H9 (cell line): Measurements from ENCODE around the gene TNIP1. TPM values are rescaled to one million over a fixed set of nuclear protein-coding genes. Genes with fewer than 3 reads are reported as not detected.

Experiments used
- DNase-seq: peaks from one replicate; pipeline ENCODE4 v3.0.0-alpha.2; 2017
- H2AFZ ChIP-seq: one replicate; pipeline ENCODE4 v1.6.1; 2013; ENCODE audit warnings: mild to moderate bottlenecking, low read length, control low read depth, moderate library complexity
- H2AK5ac ChIP-seq: 2 replicates; pipeline ENCODE4 v1.6.1; 2013; ENCODE audit warnings: low read length, control low read depth, mixed read lengths; ENCODE audit not compliant: insufficient read length
- H2BK120ac ChIP-seq: one replicate; pipeline ENCODE4 v1.6.1; 2013; ENCODE audit warnings: low read depth, mild to moderate bottlenecking, low read length, control low read depth, inconsistent platforms; ENCODE audit not compliant: poor library complexity, severe bottlenecking
- H2BK12ac ChIP-seq: 2 replicates; pipeline ENCODE4 v1.6.1; 2013; ENCODE audit warnings: low read length, control low read depth, mixed read lengths, low read depth; ENCODE audit not compliant: insufficient read length
- H2BK15ac ChIP-seq: 2 replicates; pipeline ENCODE4 v1.6.1; 2013; ENCODE audit warnings: low read depth, low read length, control low read depth
- H2BK20ac ChIP-seq: one replicate; pipeline ENCODE4 v1.6.1; 2013; ENCODE audit warnings: low read depth, mild to moderate bottlenecking, low read length, control low read depth, inconsistent platforms; ENCODE audit not compliant: poor library complexity, severe bottlenecking
- H2BK5ac ChIP-seq: 2 replicates; pipeline ENCODE4 v1.6.1; 2013; ENCODE audit warnings: low read length, control low read depth, mixed read lengths; ENCODE audit not compliant: insufficient read length
- H3K14ac ChIP-seq: 2 replicates; pipeline ENCODE4 v1.6.1; 2013; ENCODE audit warnings: low read length, control low read depth; ENCODE audit not compliant: insufficient read depth
- H3K18ac ChIP-seq: 2 replicates; pipeline ENCODE4 v1.6.1; 2013; ENCODE audit warnings: low read depth, mild to moderate bottlenecking, mixed read lengths, low read length, control low read depth; ENCODE audit not compliant: insufficient read length
- H3K23ac ChIP-seq: 2 replicates; pipeline ENCODE4 v1.6.1; 2013; ENCODE audit warnings: low read length, control low read depth, mixed read lengths, low read depth; ENCODE audit not compliant: insufficient read length
- H3K23me2 ChIP-seq: 2 replicates; pipeline ENCODE4 v1.6.1; 2013; ENCODE audit warnings: low read depth, mild to moderate bottlenecking, mixed read lengths, low read length, control low read depth; ENCODE audit not compliant: insufficient read length, poor library complexity, severe bottlenecking
- H3K27ac ChIP-seq: 2 replicates; pipeline ENCODE4 v1.5.1; 2013; ENCODE audit warnings: low read length, control low read depth, mixed read lengths, low read depth; ENCODE audit not compliant: insufficient read length
- H3K27me3 ChIP-seq: 2 replicates; pipeline ENCODE4 v1.6.1; 2013; ENCODE audit warnings: low read length, control low read depth, inconsistent platforms; ENCODE audit not compliant: insufficient read depth
- H3K4ac ChIP-seq: 2 replicates; pipeline ENCODE4 v1.6.1; 2013; ENCODE audit warnings: low read depth, mild to moderate bottlenecking, control low read depth, inconsistent platforms, low read length, moderate library complexity
- H3K4me1 ChIP-seq: 2 replicates; pipeline ENCODE4 v1.6.1; 2013; ENCODE audit warnings: low read length, control low read depth, inconsistent platforms; ENCODE audit not compliant: insufficient read depth
- H3K4me2 ChIP-seq: 2 replicates; pipeline ENCODE4 v1.6.1; 2013; ENCODE audit warnings: low read length, control low read depth, mixed read lengths; ENCODE audit not compliant: insufficient read length, insufficient read depth
- H3K56ac ChIP-seq: 2 replicates; pipeline ENCODE4 v1.6.1; 2013; ENCODE audit warnings: low read depth, mild to moderate bottlenecking, mixed read lengths, low read length, control low read depth; ENCODE audit not compliant: insufficient read length
- H3K79me1 ChIP-seq: 2 replicates; pipeline ENCODE4 v1.6.1; 2013; ENCODE audit warnings: low read depth, mild to moderate bottlenecking, moderate library complexity, low read length, control low read depth, inconsistent platforms; ENCODE audit not compliant: insufficient read depth, poor library complexity, severe bottlenecking
- H3K79me2 ChIP-seq: 2 replicates; pipeline ENCODE4 v1.6.1; 2013; ENCODE audit warnings: low read length, control low read depth, inconsistent platforms; ENCODE audit not compliant: insufficient read depth
- H3K9ac ChIP-seq: 2 replicates; pipeline ENCODE4 v1.6.1; 2013; ENCODE audit warnings: low read length, control low read depth, mixed read lengths; ENCODE audit not compliant: insufficient read length; ENCODE audit errors: extremely low read depth
- H3K9me3 ChIP-seq: one replicate; pipeline ENCODE4 v1.6.1; 2013; ENCODE audit warnings: low read depth, low read length, inconsistent platforms; ENCODE audit not compliant: control insufficient read depth
- H3T11ph ChIP-seq: one replicate; pipeline ENCODE4 v1.6.1; 2013; ENCODE audit warnings: mild to moderate bottlenecking, low read length, control low read depth, inconsistent platforms
- H4K20me1 ChIP-seq: one replicate; pipeline ENCODE4 v1.6.1; 2013; ENCODE audit not compliant: control insufficient read depth, insufficient read length, insufficient read depth
- H4K5ac ChIP-seq: 2 replicates; pipeline ENCODE4 v1.6.1; 2013; ENCODE audit warnings: low read depth, mild to moderate bottlenecking, mixed read lengths, low read length, control low read depth; ENCODE audit not compliant: insufficient read length
- H4K8ac ChIP-seq: replicated peaks from 2 replicates; pipeline ENCODE4 v1.6.1; 2013; ENCODE audit warnings: low read length, control low read depth, mixed read lengths, low read depth; ENCODE audit not compliant: insufficient read length
- H4K91ac ChIP-seq: 2 replicates; pipeline ENCODE4 v1.6.1; 2013; ENCODE audit warnings: low read depth, mild to moderate bottlenecking, moderate library complexity, mixed read lengths, low read length, control low read depth; ENCODE audit not compliant: insufficient read length
- H3K27ac Mint-ChIP-seq, 3 experiments: 2 replicates in 2 of 3; 3 replicates in 1 of 3; pipeline ENCODE4 v1.8.0; 2020 to 2021; ENCODE audit warnings: mixed read lengths in 3 of 3, mild to moderate bottlenecking in 1 of 3, moderate library complexity in 1 of 3
- H3K27me3 Mint-ChIP-seq: 2 replicates; pipeline ENCODE4 v1.8.0; 2021; ENCODE audit warnings: low read depth, mild to moderate bottlenecking, moderate library complexity, mixed read lengths
- H3K36me3 Mint-ChIP-seq, 3 experiments: 2 replicates in 2 of 3; 3 replicates in 1 of 3; pipeline ENCODE4 v1.8.0; 2020 to 2021; ENCODE audit warnings: low read depth in 3 of 3, mixed read lengths in 3 of 3; ENCODE audit not compliant: insufficient read depth in 1 of 3
- H3K4me1 Mint-ChIP-seq, 2 experiments: 2 replicates each; pipeline ENCODE4 v1.8.0; 2020; ENCODE audit warnings: mixed read lengths in 2 of 2
- H3K4me3 Mint-ChIP-seq, 2 experiments: 2 replicates in 1 of 2; 3 replicates in 1 of 2; pipeline ENCODE4 v1.8.0; 2020 to 2021; ENCODE audit warnings: mild to moderate bottlenecking in 2 of 2, mixed read lengths in 2 of 2, moderate library complexity in 1 of 2
- H3K9me3 Mint-ChIP-seq, 2 experiments: 2 replicates in 1 of 2; 3 replicates in 1 of 2; pipeline ENCODE4 v1.8.0; 2020; ENCODE audit warnings: mild to moderate bottlenecking in 2 of 2, mixed read lengths in 2 of 2, moderate library complexity in 1 of 2
- CTCF ChIP-seq: fragments of 200-600 bp; sonication (generic); conservative IDR thresholded peaks from 3 replicates; pipeline ENCODE4 v1.8.0; 2021; ENCODE audit warnings: antibody characterized with exemption, mild to moderate bottlenecking
- WGBS: extraction: QIAGEN DNeasy Blood & Tissue Kit; methylation state at CpG from one replicate; pipeline ENCODE4 v1.1.7; 2013; ENCODE audit warnings: missing lambda C conversion rate, low lambda C conversion rate, mixed read lengths; ENCODE audit not compliant: insufficient read length; ENCODE audit errors: extremely low coverage; 5-methylcytosine and 5-hydroxymethylcytosine counted together
- total RNA-seq: library from RNA; stranded (reverse); gene quantifications from 2 replicates; pipeline ENCODE4 v1.2.1, GENCODE V29; 2021

The TNIP1 gene
- total RNA-seq, 1 experiment from 2014 or later = 40.8 TPM

DNA sequence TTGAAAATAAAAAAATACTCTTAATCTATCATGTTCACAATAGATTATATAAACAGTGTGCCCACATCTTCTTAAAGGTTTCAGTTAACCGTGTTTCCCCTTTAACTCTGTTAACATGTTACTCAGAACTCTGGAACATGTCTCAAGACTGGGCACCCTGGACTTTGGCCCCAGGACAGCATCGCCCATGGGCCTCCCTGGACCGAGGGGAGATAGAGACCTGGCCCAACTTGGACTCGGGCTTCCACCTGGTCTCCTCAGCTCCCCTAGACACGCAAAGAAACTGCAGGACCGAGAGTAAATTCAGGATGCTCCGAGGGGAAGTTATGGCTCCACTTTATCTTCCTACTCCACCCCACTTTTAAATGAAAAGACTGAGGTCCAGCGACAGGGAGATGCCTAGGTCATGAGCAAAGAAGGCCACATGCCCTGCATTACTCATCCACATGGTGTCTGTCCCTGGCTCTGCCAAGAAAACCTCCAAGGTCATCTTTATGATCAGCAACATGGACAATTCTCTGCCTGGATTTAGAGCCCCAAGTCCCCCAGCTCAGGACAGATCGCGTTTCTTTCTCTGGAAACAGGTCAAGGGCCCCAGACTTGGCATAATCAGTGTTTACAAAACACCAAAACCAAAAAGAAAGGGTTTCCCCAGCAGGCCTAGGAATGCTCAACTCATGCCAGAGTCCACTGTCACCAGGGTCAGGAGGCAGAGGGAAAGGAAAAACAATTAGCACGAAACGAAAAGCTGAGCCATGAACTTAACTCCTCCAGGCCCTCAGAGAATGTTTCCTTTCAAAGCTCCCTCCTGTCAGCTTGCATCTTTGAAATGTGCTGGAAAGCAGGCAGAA, 43.0 kb downstream of the TNIP1 start:
- no peak overlapping the region for H3K27ac ChIP-seq

More for the DNA sequence above, 43.0 kb downstream of the TNIP1 start:
- no peaks in the 10 kb centered on the region; the same call in 1 of the 2 replicates for H3K4me1 ChIP-seq
- H3K4me2 ChIP-seq = no peak overlapping the region
- no CpG with 5 or more reads among the region's 12 CpGs for WGBS
- H3K4me1 Mint-ChIP-seq = no peaks in the 10 kb centered on the region
- H2AFZ ChIP-seq = no peak overlapping the region
- H3K27ac Mint-ChIP-seq = peak overlapping the region in 1 of 3 experiments; percentile 7; a peak in 1 of 7 replicates
- H2BK15ac ChIP-seq = no peak overlapping the region
- no peak overlapping the region for H3K23ac ChIP-seq
- no peaks in the 10 kb centered on the region for H3K27me3 Mint-ChIP-seq
- DNase-seq = no peak
- H2BK12ac ChIP-seq = no peak overlapping the region
- no peak overlapping the region for H3K9ac ChIP-seq
- TF ChIP-seq CTCF = no peak
- H2BK5ac ChIP-seq = no peak overlapping the region
- H2AK5ac ChIP-seq = no peak overlapping the region
- H4K20me1 ChIP-seq = no peaks in the 10 kb centered on the region
- no peaks in the 10 kb centered on the region for H3K23me2 ChIP-seq
- H3T11ph ChIP-seq = no peak overlapping the region
- H2BK120ac ChIP-seq = no peak overlapping the region
- no peaks in the 10 kb centered on the region for H3K9me3 ChIP-seq
- H3K36me3 Mint-ChIP-seq = peaks cover 2 to 38% (median 32%) of the 10 kb centered on the region in 3 experiments; a peak in 5 of 7 replicates
- no peak overlapping the region for H3K56ac ChIP-seq
- no peak overlapping the region for H3K4ac ChIP-seq
- H2BK20ac ChIP-seq = no peak overlapping the region
- no peaks in the 10 kb centered on the region for H3K79me2 ChIP-seq
- H3K9me3 Mint-ChIP-seq = no peaks in the 10 kb centered on the region; a peak in 1 of 5 replicates
- H3K79me1 ChIP-seq = no peaks in the 10 kb centered on the region
- H4K5ac ChIP-seq = no peak overlapping the region
- no peaks in the 10 kb centered on the region for H3K27me3 ChIP-seq
- H4K8ac ChIP-seq = no peak overlapping the region
- no peak overlapping the region for H3K14ac ChIP-seq
- H3K18ac ChIP-seq = no peak overlapping the region
- H3K4me3 Mint-ChIP-seq = no peak overlapping the region
- no peak overlapping the region for H4K91ac ChIP-seq
